Putamen (tissue), 1 donor: Measurements from ENCODE around the gene ITGB1BP1.

Experiments
- DNase-seq: peaks from one replicate; pipeline ENCODE4 v3.0.0-alpha.2; 2016; ENCODE audit warnings: low spot score

Gene ITGB1BP1

GRCh38 chr2:9424447-9425164, 1.3 kb upstream of the ITGB1BP1 start:
- no peak for DNase-seq

- no peak for DNase-seq
These were observed 569 bp upstream of the ITGB1BP1 start for GRCh38 chr2:9423922-9424272.

- DNase-seq: peak; percentile 64
These were observed 818 bp downstream of the ITGB1BP1 start for GRCh38 chr2:9422321-9423099.

GRCh38 chr2:9420495-9420894, 2.8 kb downstream of the ITGB1BP1 start:
- no peak for DNase-seq

- DNase-seq: no peak
These were observed 3.8 kb downstream of the ITGB1BP1 start for GRCh38 chr2:9419541-9419940.

GRCh38 chr2:9418746-9419145, 4.6 kb downstream of the ITGB1BP1 start:
- no peak for DNase-seq

DNA sequence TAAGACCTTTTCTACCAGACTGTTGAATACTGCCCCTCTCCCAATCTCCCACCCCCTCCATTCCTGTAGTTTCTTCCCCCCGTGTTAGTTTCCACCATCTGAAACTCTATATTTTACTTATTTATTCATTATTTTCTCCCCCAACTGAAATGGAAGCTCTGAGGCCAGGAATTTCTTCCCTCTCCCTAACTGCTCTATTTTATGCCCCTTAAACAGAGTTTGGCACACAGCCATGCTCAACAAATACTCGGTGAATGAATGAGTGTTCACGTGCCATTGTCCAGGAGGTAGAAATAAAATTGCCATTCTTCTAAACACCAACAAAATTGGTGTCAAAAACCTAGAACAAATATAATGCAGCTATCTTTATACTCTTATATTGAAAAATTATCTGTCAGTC, 5.6 kb downstream of the ITGB1BP1 start:
- no peak for DNase-seq

DNA sequence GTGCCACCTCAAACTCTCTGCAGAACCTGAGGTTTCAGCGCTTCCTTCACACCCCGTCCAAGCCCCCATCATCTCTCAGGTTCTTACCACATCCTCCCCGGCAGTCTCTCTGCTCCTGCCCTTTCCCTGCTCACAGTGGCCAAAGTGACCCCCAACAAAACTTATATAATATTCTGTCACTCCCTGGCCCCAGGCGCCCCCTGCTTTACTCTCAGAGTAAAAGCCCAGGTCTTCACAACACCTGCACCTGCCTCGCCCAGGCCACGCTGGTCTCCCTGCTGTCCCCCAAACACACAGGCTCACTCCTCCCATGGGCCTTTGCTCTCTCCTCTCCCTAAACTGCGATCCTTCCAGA, 6.4 kb downstream of the ITGB1BP1 start:
- no peak for DNase-seq

- no peak for DNase-seq
These were observed 6.9 kb downstream of the ITGB1BP1 start for GRCh38 chr2:9416267-9416961.

GRCh38 chr2:9415516-9416169, 7.7 kb downstream of the ITGB1BP1 start:
- DNase-seq: no peak

DNA sequence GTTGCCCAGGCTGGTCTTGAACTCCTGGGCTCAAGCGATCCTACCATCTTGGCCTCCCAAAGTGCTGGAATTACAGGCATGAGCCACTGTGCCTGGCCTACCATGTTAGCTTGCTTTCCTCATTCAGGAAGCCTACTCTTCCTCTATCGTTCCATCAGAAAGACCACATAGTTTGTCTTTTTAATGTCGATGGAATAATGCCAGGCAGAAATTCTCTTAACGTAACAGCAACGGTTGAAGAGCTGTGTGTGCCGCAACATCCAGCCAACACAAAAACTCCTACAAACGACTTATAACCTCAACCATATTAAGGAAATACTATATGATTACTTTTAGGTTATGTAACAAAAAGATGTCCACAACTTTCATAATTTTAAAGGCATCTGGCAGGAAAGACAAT, 10.5 kb downstream of the ITGB1BP1 start:
- DNase-seq: no peak

DNA sequence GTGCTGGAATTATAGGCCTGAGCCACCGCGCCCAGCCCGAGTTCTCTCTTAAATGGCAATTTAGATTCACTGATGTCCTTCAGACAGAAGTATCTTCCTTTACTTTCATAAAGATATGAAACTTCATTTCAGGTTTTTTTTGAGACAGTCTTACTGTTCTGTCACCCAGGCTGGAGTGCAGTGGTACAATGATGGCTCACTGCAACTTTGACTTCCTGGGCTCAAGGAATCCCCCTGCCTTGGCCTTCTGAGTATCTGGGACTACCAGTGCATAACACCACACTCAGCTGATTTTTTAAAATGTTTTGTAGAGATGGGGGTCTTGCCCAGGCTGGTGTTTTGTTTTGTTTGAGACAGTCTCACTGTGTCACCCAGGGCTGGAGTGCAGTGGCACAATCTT, 13.2 kb downstream of the ITGB1BP1 start:
- DNase-seq: no peak

- DNase-seq: no peak
These were observed 14.6 kb downstream of the ITGB1BP1 start for GRCh38 chr2:9408641-9409151.

DNA sequence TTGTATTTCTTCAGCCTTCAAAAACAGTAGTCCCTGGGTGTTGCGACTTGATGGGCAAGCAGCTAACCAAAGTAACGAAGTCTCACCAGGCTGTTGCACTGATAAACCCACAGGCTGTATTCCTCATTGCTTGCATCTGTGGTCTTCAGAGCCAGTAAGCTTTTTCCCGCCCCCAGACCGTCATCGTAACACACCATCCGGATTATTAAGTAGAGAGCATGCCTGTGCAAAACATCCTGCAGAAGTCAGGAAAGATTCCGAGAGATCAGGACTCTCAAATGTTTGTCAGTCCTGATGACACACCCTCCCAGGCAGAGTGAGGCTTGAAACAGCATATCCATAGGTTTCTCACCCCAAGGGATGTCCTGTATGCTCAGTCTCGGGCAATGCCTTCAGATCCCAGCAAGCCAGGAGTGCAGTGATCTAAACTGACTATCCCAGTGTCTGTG, 15.9 kb downstream of the ITGB1BP1 start:
- DNase-seq: no peak

- no peak for DNase-seq
These were observed 16.6 kb downstream of the ITGB1BP1 start for GRCh38 chr2:9406529-9407362.

GRCh38 chr2:9405636-9406035, 17.7 kb downstream of the ITGB1BP1 start:
- no peak for DNase-seq

GRCh38 chr2:9404451-9404850, 18.9 kb downstream of the ITGB1BP1 start:
- DNase-seq: no peak

DNA sequence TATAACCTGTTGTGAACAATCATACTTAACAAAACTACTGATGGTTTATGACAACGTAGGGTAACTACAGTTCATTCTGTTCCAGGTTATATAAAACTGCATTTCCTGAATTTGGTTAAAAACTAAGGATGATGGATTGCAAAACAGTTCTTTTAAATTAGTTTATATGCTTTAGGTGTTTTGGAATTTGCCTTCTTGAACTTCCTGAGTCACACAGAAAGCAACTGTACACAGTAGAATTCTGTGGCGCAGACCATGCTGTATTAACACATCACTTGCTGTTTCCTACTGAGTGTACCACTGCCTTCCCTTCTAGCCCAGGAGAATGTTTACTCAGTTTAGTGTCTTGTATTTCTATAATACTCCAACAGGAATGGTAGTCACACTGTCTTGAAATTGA, 19.4 kb downstream of the ITGB1BP1 start:
- DNase-seq: no peak

DNA sequence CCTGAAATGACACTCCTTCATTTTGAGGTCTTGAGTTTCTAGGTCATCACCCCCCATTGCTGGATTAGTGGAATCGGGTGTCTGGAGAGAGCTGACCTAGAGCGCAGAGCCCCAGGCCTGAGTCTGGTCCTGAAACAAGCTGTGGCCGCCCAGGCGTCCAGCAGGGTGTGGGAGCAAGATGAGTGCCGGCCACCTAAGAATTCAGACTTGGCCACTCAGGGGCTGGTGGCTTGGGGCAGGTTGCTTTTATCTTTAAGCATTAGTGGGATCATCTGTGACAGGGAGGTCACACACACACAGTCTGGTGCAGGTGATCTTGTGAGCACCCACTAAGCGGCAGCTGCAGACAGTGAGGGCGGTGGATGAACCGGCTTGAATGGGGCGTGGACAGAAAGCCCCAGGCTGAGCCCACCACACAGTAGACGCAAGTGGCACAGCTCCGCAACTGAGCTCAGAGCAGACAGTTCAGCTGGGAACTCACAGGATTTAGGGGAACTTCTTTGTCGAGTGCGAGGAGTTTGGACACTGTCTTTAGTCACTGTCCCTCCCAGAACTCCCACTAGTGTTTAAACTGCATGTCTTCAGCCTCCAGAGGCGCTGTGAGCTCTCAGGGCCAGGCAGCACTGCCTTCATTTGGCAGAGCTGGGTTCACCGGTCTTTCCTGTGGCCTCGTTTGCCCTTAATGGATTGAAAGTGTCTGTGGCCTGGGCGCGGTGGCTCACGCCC, 21.5 kb downstream of the ITGB1BP1 start:
- no peak for DNase-seq

DNA sequence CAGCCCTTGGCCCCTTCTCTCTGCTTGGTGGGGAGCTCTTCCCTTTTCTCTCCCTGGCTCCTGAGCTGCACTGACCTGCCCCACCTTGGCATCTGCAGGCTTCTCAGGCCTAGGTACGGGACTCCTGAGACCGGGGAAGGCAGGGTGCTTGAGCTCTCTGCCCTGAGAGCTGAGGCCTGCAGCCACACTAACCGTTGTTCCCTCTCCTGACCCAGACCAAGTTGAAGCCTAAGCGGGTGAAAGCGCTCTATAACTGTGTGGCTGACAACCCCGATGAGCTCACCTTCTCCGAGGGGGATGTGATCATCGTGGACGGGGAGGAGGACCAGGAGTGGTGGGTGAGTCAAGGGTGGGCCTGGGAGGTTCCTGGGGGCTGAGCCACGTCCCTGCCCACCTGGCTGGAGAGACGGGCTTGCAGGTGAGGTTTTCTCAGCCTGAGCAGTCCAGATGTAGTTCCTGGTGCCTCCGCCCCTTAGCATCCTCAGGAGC, 22.2 kb downstream of the ITGB1BP1 start:
- no peak for DNase-seq
